ENCODE measurements around the gene RPS24. TPM values are rescaled to one million over a fixed set of nuclear protein-coding genes. Genes with fewer than 3 reads are reported as not detected.

RPS24 gene
- total and polyA plus RNA-seq, 9 of the 15 experiments (the other 6 are each of a cell fraction or from before 2014, with no cell fraction given), result 1,947 to 7,307 (median 5,944) TPM

GRCh38 chr10:78023741-78024140 is 9.9 kb upstream of the RPS24 start (continued):
- TF ChIP-seq ZNF518B (CRISPR knock-in tag; IDR thresholded peaks at IDR 0.05), result no peak
- no peak for TF ChIP-seq HINFP (tag; conservative IDR thresholded peaks at IDR 0.05; ENCODE audit: low read depth)
- no peak for TF ChIP-seq ZHX1 (conservative IDR thresholded peaks at IDR 0.05; ENCODE audit: low read length)
- TF ChIP-seq ZNF121 (CRISPR knock-in tag; conservative IDR thresholded peaks at IDR 0.05), result peak; percentile 76

Data from K562 (cell line).